Erythroblast (primary cell): ENCODE measurements around the gene RBM19.

Experiments used
- GATA1 ChIP-seq: IDR thresholded peaks from 2 replicates; pipeline ENCODE4 v1.6.1; 2011; ENCODE audit warnings: low read depth, mild to moderate bottlenecking, control low read depth, low read length, moderate library complexity
- POLR2A ChIP-seq: IDR thresholded peaks from 2 replicates; pipeline ENCODE4 v1.6.1; 2011; ENCODE audit warnings: mild to moderate bottlenecking, low read length

GRCh38 chr12:113891167-113891692 is 74.9 kb downstream of the RBM19 start:
- TF ChIP-seq POLR2A, result no peak
- TF ChIP-seq GATA1, result no peak
